ENCODE results near the gene ILRUN.

ILRUN gene

GRCh38 chr6:34709386-34709785 is 12.8 kb upstream of the ILRUN start:
- H2AFZ ChIP-seq (ENCODE audit: low read length) = 0 out of 2 replicates have a peak overlapping the region, but pooled peaks have one; percentile 60
- H3K9me2 ChIP-seq (replicated peaks; ENCODE audit: low read depth, low read length) = no peaks in the 10 kb centered on the region
- H3K36me3 ChIP-seq (ENCODE audit: insufficient read depth, low read length) = no peaks in the 10 kb centered on the region
- TF ChIP-seq CTCF (conservative IDR thresholded peaks at IDR 0.05; ENCODE audit: low read length) = no peak
- no peak for TF ChIP-seq EZH2phosphoT487 (IDR thresholded peaks at IDR 0.05; ENCODE audit: borderline replicate concordance)
- H3K79me2 ChIP-seq (ENCODE audit: insufficient read depth, low read length) = no peaks in the 10 kb centered on the region
- H3K9ac ChIP-seq (ENCODE audit: low read depth, low read length, poor library complexity, severe bottlenecking) = no peak overlapping the region
- H3F3A ChIP-seq (ENCODE audit: low read depth) = no peaks in the 10 kb centered on the region
- no peaks in the 10 kb centered on the region for H3K9me3 ChIP-seq (ENCODE audit: insufficient read depth, low read depth, low read length)
- no peaks in the 10 kb centered on the region for H4K20me1 ChIP-seq (ENCODE audit: insufficient read depth, low read length, poor library complexity, severe bottlenecking)
- no peaks in the 10 kb centered on the region for H3K4me1 ChIP-seq (ENCODE audit: insufficient read depth, low read length, poor library complexity, severe bottlenecking)
- no peak overlapping the region for H3K4me2 ChIP-seq (ENCODE audit: low read depth, low read length, poor library complexity, severe bottlenecking)
- no peaks in the 10 kb centered on the region for H3K27me3 ChIP-seq (ENCODE audit: insufficient read depth, low read length, poor library complexity, severe bottlenecking)
- no peak overlapping the region for H3K4me3 ChIP-seq (ENCODE audit: low read length, poor library complexity, severe bottlenecking)

- Histone ChIP-seq H3K4me2 (ENCODE audit: low read depth, low read length, poor library complexity, severe bottlenecking) (no peak overlapping the region), H3K4me3 (ENCODE audit: low read length, poor library complexity, severe bottlenecking) (no peak overlapping the region), H3F3A (ENCODE audit: low read depth) (no peaks in the 10 kb centered on the region), H3K27me3 (ENCODE audit: insufficient read depth, low read length, poor library complexity, severe bottlenecking) (no peaks in the 10 kb centered on the region), H3K36me3 (ENCODE audit: insufficient read depth, low read length) (no peaks in the 10 kb centered on the region), H3K9me3 (ENCODE audit: insufficient read depth, low read depth, low read length) (no peaks in the 10 kb centered on the region), H3K79me2 (ENCODE audit: insufficient read depth, low read length) (no peaks in the 10 kb centered on the region), H3K9me2 (replicated peaks; ENCODE audit: low read depth, low read length) (no peaks in the 10 kb centered on the region), H2AFZ (ENCODE audit: low read length) (peak overlapping the region; percentile 64; the same call in 1 of the 2 replicates), H3K9ac (ENCODE audit: low read depth, low read length, poor library complexity, severe bottlenecking) (no peak overlapping the region), H4K20me1 (ENCODE audit: insufficient read depth, low read length, poor library complexity, severe bottlenecking) (no peaks in the 10 kb centered on the region), H3K4me1 (ENCODE audit: insufficient read depth, low read length, poor library complexity, severe bottlenecking) (no peaks in the 10 kb centered on the region)
- TF ChIP-seq CTCF (conservative IDR thresholded peaks at IDR 0.05; ENCODE audit: low read length) (no peak), EZH2phosphoT487 (IDR thresholded peaks at IDR 0.05; ENCODE audit: borderline replicate concordance) (no peak)
Measured at GRCh38 chr6:34705241-34705640, 8.7 kb upstream of the ILRUN start.

- Histone ChIP-seq H3F3A (ENCODE audit: low read depth) (no peaks in the 10 kb centered on the region), H3K9me2 (replicated peaks; ENCODE audit: low read depth, low read length) (no peaks in the 10 kb centered on the region), H3K27me3 (ENCODE audit: insufficient read depth, low read length, poor library complexity, severe bottlenecking) (no peaks in the 10 kb centered on the region), H3K9me3 (ENCODE audit: insufficient read depth, low read depth, low read length) (no peaks in the 10 kb centered on the region), H3K4me2 (ENCODE audit: low read depth, low read length, poor library complexity, severe bottlenecking) (no peak overlapping the region), H3K79me2 (ENCODE audit: insufficient read depth, low read length) (peaks cover 3% of the 10 kb centered on the region), H3K36me3 (ENCODE audit: insufficient read depth, low read length) (no peaks in the 10 kb centered on the region), H3K9ac (ENCODE audit: low read depth, low read length, poor library complexity, severe bottlenecking) (no peak overlapping the region), H4K20me1 (ENCODE audit: insufficient read depth, low read length, poor library complexity, severe bottlenecking) (peaks cover 3% of the 10 kb centered on the region), H3K4me3 (ENCODE audit: low read length, poor library complexity, severe bottlenecking) (no peak overlapping the region), H3K4me1 (ENCODE audit: insufficient read depth, low read length, poor library complexity, severe bottlenecking) (peaks cover 7% of the 10 kb centered on the region), H2AFZ (ENCODE audit: low read length) (no peak overlapping the region)
- TF ChIP-seq CTCF (conservative IDR thresholded peaks at IDR 0.05; ENCODE audit: low read length) (no peak), EZH2phosphoT487 (IDR thresholded peaks at IDR 0.05; ENCODE audit: borderline replicate concordance) (no peak)
Measured at GRCh38 chr6:34701199-34701598, 4.6 kb upstream of the ILRUN start.
